ENCODE data around the gene TTLL1. TPM values are rescaled to one million over a fixed set of nuclear protein-coding genes. Genes with fewer than 3 reads are reported as not detected.
A peak's percentile ranks its signal among the peaks of the same experiment; 100 is the strongest.

The TTLL1 gene
- 18.7 TPM for polyA plus RNA-seq (ENCODE audit: insufficient read length)
- long read RNA-seq, donor 1, transcript TTLL1-201 (11 exons, 1,645 nt): major isoform, 5 of 6 reads
- long read RNA-seq, donor 1, partial matches to known transcripts: 0 of 6 reads
- long read RNA-seq, donor 1, other reads (novel, unspliced or antisense): 0 of 6 reads
- long read RNA-seq, donor 2, transcript TTLL1-201 (11 exons, 1,645 nt): major isoform, 6 of 6 reads
- long read RNA-seq, donor 2, partial matches to known transcripts: 0 of 6 reads
- long read RNA-seq, donor 2, other reads (novel, unspliced or antisense): 0 of 6 reads
- long read RNA-seq, donor 3, partial matches to known transcripts: 0 of 3 reads
- long read RNA-seq, donor 3, other reads (novel, unspliced or antisense): 0 of 3 reads
- long read RNA-seq, donor 4: 0 reads
- long read RNA-seq, donor 5, transcript TTLL1-201 (11 exons, 1,645 nt): major isoform, 8 of 9 reads
- long read RNA-seq, donor 5, partial matches to known transcripts: 0 of 9 reads
- long read RNA-seq, donor 5, other reads (novel, unspliced or antisense): 0 of 9 reads
- long read RNA-seq, donor 6, transcript TTLL1-201 (11 exons, 1,645 nt): major isoform, 6 of 6 reads
- long read RNA-seq, donor 6, partial matches to known transcripts: 0 of 6 reads
- long read RNA-seq, donor 6, other reads (novel, unspliced or antisense): 0 of 6 reads
- long read RNA-seq, donor 7, partial matches to known transcripts: 0 of 4 reads
- long read RNA-seq, donor 7, other reads (novel, unspliced or antisense): 0 of 4 reads
- long read RNA-seq, donor 8, partial matches to known transcripts: 0 of 2 reads
- long read RNA-seq, donor 8, other reads (novel, unspliced or antisense): 0 of 2 reads

DNA sequence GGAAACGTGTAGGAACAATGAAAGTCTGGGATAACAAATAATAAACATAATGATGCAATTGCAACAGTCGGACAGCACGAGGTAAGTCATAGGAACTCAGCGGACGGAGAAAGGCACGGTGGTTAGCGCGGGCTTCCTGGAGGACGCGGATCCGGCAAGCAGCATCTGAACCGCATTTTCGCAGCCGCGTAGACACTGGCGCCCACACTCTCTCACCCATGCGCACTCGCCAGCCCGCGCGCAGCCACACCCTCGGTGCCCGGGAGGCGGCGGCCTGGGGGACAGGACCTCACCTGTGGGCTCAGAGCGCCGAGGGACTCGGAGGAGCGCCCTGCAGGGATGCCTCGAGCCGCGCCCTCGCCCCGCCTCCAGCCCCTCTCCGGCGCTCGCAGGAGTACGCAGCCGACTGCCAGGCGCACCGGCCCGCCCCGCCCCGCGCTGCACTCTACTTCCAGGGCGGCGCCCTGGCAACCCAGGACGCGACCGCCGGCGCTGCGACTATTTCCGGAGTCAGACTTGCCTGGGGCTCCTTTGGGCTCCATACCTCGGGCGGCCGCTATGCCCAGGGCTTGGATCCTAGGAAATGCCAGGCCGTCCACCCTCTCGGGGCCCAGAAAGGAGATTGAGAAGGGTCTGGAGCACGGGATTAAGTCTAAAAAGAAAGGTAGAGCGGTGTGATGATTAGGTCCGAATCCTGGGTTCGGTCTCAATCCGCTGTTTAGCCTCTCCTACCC lies at the start of gene TTLL1:
Gene TTLL1, minus strand, starts transcription at position 408 of the 734 bp plus-strand sequence. CDS start 13,805 bp downstream, outside the sequence.
- DNase-seq: peak; percentile 82

DNA sequence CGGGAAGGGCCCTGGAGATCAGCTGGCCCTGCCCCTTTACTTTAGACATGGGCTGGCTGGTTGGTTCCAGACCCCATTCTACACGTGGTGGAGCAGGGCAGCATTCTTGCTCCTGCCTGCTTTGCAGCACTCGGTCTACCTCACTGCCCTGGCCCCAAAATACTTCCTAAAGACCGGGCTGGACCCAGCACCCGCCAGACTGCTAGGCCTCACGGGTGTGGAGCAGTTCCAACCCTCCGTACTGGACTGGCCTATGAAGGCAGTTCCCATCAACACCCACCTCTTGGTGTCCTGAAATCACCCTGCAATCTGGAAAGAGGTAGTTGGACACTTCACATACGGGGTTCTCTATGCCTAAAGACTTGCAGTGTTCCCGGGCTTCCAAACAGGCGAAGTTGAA lies 47.6 kb upstream of the TTLL1 start:
- no peak for DNase-seq

DNA sequence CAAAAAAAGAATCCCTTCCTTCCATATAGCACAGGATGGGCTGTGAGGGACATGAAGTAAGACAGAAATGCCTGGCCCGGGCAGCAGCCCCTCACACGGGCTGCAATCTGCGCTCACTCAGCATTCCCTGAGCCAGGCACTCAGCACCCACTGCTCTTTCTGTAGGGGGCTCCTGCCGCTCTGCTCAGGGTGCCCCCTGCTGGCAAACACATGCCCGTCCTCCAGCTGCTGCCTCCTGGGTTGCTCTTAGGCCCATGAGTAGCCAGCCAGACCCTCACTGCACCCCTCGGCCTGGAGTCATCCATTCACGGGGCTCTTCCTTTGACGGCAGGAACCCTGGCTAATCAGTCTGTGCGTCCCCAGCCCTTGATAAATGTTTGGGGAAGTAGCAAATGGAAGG lies 47.1 kb upstream of the TTLL1 start:
- no peak for DNase-seq

DNA sequence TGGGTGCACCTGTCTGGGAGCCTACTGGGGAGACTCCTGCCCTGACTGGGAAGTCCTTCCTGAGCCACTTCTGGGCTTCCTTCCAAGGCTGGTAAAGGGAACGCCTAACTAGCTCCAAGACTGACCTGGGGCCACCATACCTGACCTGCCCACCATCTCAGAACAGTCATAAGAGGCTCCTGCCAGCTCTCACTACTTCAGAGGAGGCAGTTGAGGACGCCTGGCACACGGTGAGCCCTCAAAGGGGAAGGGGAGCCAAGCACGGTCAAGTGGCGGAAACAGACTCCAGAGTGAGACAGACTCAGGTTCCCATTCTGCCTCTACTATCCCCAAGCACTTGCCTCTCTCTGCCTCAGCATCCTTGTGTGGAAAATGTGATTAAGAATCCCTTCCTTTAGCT lies 46.4 kb upstream of the TTLL1 start:
- no peak for DNase-seq

DNA sequence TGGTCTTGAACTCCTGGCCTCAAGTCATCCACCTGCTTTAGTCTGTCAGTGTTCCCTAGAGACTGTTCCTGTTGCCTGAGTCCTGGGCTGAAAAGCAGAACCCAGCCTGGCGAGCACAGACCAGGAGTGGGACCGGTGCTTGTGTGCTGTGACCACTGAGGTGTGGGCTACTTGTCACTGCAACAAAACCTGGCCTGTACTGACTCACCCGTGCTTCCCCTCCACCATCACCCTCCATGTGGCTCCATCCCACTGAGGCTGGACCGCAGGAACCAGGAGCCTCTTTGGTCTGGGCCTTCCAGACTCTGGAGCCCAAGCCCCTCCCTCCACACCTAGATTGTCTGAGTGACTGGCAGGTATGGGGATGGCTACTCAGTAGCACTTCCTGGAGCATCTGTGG lies 45.4 kb upstream of the TTLL1 start:
- DNase-seq: no peak

DNA sequence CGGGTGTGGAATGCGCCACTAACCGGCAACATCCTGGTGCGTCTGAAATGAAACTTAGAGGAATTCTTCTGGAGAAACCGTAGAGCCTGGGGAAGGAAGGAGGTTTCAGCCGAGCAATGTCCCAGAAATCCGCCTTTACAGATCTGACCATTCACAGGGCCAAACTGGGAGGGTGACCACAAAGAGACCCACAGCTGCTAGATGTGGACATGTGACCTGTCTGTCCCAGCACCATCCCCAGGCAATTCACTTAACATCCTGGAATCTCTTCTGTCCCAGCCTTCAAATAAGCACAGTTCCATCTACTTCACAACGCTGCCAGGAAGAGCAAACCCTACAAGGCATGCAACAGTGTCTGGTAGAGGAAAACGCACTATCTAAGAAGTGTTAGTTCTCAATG lies 44.2 kb upstream of the TTLL1 start:
- DNase-seq: no peak

DNA sequence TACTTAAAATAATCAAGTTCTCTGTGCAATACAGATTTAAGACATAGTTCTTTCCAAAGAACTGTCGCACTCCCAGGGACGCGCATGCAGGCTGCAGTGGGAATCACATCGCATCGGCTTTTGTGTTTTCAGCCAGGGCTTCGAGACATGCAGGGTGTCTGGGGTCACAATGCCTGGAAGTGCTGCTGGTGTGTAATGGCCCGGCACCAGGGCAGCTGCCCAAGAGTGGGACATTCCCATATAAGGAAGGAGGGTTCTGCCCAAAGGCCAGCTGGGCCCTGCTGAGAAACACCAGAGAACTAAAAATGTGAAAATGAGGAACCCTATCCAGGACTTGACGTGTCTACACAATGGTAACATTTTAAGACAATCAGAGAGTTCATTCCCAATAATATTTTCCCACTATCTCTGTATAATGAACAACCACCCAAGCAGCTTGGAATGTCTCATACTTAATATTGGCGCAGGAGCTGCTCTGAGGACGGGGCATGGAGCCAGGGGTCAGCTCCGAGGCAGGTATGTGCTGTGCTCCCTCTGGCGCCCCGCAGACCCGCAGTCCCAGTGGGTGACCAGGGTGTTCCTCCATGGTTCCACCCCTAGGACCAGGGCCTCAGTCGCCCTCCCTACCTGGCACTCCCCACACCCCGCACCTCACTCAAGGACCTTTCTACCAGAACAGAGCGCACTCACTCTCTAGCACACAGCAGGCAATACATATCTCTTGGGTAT lies 42.7 kb upstream of the TTLL1 start:
- no peak for DNase-seq

DNA sequence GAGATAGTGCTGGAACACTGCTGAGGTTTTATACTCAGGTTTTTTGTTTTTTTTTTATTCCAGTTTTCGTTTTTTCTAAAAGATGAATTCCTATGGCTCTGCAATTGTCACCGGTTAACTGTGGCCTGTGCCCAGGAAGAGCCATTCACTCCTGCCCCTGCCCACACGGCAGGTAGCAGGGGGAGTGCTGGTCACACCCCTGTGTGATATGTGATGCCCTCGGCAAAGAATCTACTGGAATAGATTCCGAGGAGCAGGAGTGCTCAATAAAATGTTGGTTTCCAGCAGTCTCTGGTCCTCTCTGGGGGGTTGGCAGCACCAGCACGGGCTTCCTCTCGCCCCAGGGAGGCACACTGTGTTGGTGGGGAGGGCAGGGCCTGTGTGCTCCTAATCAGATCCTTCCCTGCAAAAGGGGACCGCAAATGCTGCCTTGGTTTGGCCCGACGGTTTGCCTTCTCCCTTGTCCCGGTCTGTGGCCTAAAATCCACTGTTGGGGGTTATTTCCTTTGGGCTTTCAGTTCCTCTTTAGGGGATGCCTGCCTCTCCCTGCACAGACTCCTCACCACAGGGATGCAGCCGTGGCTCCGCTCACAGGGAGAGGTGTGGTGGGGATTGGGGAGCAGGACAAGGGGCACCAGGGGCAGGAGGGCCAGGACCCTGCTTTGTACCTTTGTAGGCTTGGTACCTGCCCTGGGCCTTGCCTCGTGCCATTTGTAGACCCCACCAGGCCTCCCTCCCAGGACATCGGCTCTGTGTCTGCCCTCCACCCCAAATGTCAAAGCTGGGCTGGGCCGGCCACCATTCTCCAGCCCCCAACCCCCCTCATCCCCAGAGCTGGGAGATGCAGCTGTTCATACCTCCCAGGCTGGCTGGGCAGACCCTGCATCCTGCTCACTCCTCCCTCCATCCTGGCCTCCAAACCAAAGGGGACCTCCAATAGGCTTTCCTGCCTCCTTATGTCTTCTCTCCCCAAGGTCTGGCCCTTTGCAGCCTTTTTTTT lies 40.5 kb upstream of the TTLL1 start:
- no peak for DNase-seq

DNA sequence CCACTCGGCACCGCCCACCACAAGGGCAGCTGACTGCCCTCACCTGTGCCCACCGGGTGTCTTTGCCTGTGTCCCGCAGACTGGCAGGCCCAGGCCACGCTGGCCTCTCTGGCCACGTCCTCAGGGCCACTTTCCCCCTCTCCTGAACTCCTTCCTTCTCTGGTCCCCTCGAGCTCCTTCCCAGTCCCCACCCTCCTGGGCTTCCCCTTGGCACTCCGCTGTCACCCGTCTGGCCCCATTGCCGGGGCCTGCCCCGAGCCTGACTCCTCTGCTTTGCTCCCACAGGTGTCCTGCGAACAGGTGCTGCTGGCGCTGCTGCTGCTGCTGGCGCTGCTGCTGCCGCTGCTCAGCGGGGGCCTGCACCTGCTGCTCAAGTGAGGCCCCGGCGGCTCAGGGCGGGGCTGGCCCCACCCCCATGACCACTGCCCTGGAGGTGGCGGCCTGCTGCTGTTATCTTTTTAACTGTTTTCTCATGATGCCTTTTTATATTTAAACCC lies 39.8 kb upstream of the TTLL1 start:
- no peak for DNase-seq

DNA sequence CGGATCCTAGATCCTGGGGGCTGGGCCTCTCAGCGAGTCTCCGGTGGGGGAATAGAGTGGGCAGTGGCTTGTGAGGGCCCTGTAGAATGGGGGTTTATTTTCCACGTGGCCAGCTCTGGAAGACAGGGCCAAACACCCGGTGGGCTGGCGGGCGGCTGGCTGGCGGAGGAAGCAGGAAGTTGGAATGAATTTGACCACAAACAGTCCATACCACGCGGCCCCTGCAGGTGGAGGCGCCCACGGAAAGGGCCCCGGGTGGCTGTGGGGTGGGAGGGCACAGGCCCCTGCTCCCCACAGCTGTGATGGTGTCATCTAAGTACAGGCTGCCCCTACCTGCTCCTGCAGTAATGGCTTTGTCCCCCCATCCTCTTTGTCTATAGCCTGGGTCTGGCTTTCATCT lies 38.9 kb upstream of the TTLL1 start:
- DNase-seq: no peak

DNA sequence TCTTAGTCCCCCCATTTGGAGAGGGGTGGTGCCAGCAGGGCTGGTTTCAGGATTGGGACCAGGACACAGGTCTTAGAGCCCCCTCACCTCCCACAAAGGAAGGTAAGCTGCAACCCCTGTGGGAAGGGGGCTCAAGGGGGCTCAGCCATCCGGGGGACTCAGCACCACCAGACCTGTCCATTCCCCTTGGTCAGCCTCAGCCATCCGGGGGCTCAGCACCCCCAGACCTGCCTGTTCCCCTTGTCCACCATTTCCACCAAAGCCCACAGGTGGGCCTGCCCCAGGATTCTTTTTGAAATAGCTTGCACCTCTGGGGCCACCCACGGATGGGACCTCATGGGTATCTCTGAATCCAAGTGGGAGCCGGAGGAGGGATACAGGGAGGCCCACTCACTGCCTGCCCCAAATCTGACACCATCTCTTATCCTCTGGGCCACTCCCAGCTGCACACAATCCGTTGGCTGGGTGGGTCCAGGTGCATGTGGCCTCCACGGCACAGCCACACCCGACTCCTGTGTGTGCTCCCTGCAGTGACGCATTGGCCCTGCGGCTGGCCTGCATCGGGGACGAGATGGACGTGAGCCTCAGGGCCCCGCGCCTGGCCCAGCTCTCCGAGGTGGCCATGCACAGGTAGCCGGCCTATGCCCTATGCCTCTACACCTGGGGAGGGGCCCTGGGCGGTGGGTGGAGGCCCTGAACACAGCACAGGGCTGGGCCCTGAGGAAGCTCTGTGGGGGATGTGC lies 38.1 kb upstream of the TTLL1 start:
- no peak for DNase-seq

DNA sequence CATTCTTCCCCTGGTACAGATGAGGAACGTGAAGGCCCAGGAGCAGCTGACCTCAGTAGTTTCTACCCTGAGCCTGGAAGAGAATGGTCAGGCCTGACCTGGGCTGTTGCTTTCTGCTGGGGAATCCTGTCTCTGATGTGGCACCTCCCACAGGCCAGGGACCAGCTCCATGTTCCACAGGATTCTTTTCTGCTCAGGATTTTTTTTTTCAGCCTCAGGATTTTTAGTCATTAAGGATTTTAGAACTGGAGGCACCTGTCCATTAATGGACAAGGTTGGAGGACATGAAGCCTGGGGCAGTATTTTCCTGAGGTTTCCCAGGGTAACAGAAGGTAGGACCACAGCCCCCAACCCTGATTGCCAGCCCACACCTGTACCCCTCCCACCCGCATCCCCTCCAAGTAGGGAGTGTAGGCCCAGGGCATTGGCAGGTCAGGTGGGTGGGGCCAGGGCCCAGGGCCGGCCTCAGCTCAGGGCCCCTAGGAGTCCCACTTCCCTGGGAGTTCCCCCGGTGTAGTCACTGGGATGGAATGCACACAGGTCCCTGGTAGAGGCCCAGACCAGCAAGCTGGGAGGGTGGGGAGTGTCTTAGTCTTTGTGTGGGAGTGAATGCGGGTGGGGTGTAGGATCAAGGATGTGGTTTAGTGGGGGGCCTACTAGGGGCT lies 37.4 kb upstream of the TTLL1 start:
- no peak for DNase-seq

DNA sequence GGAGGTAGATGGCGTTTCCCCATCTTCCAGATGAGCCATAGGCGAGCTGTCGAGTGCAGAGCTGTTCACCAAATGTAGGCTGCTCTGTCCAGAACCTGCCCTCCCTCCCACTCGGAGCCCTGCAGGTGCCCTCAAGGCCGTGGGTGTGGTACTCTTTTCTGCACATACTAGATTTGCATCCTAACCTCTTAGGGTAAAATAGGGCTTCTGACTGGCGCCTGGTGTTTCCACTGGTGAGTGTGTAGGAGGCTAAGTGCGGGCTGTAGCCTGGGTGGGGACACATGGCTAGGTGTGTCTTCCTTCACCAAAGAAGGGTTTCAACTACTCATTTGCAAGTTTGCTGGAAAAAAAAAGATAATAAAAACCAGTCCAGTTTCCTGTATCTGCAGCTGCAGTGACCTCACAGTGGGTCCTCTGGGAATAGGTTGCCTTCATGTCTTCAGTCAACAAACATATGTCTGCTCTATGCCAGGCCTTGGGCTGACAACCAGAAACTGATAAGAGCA lies 29.8 kb upstream of the TTLL1 start:
- DNase-seq: no peak

DNA sequence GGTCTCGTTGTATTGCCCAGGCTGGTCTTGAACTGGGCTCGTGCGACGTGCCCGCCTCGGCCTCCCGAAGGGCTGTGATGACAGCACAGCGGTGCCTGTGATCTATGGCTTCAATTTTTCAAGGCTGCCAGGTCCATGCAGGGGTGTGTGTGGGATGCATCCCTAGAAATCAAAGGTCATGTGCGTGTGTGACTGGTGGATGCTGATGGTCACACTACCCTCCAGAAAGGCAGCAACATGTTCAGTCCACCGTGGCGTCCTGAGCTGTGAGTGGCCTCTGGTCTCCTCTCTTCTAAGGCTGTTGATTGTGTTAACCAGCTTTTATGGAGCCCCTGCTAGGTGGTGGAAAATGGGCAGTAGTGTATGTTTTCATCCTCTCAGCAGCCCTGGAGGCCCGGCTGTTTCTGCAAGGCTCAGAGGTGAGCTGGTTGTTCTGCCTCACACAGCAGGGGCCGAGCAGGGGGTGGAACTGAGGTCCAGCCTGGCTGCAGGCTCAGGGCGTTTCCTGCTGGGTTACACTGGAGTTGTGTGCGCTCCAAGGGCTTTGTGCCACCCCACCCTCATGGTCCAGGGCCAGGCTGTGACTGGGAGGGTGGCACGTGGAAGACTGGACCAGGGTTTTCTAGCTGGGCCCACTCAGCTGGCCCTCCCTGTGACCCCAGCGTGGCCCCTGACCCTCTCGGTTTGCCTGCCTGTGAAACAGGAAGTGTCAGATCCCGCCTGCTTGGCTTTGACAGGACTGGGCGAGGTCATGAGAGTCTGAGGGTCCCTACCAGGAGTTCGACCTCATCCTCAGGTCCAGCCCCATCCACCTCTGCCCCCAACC lies 29.0 kb upstream of the TTLL1 start:
- no peak for DNase-seq

DNA sequence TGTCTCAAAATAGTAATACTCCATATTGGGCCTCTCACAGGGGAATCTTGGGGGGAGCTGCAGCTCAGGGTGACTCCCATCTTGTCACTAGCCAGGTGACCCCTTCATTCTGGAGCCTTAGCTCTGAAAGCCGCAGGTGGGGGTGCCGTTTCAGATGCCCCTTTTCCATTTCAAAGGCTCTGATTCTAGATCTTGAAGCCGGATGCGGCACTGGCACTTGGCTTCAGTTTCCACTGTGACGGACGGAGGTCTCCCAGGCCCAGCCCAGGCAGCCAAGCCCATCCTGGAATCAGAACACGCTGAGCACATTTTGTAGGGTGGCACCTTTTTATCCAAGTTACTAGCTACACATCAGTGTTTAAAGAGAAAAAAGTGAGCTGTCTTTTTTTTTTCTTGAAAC lies 27.7 kb upstream of the TTLL1 start:
- no peak for DNase-seq

DNA sequence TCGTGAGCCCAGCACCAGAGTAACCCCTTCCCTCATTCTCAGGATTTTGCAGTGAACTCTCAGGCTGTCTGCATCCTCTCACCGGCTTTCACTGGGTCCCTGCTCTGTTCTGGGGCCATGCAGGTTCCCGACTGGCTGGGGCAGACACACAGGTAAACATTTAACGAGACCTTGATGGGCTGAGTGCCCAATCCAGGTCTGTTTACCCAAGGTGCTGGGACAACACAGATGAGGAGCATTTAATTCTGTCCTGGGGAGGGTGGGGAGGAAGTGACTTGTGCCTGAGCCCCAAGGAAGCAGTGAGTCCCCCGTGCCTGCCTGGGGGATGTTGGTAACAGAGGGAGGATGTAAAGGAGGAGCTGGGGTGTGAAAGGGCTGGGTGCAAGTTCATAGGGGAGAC lies 25.8 kb upstream of the TTLL1 start:
- no peak for DNase-seq

DNA sequence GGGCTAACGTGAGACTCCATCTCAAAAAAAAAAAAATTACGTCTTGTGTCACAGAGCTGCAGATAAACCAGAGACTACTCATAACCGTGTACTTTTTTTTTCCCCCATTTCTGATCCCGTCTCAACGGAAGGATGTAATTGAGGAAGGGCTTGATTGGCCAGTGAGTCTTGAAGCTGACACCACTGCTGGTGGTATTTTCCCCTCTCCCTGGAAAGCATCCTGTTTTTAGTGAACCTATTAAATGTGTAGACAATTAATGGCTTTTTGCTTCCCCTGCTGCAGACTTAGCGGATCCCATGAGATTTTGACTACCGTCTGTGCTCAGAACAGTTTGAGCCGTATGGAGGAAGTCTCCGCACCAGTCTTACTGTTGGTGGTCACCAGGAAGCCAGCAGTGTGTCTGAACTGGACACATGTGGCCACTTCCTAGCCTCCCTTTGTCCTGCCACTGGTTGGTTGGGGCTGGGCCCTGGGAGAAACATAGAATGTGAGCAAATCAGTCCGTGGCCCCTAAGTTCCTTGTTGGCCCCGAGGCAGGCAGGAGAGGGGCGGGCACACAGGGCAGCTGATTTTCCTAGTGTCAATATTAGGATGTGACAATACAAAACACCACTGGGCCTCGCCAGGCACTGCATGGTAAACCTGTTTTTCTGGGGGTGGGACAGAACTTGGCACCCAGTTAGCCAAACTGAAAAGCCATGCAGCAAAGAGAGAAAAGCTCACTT lies 24.5 kb upstream of the TTLL1 start:
- DNase-seq: no peak

Data from left kidney (tissue), 8 donors.